IPS-20b (cell line): Measurements from ENCODE around the gene TMEM43.

ENCODE experiments used
- H3K27ac ChIP-seq: one replicate; pipeline ENCODE4 v1.5.1; 2013; ENCODE audit warnings: low read length
- H3K27me3 ChIP-seq: 2 replicates; pipeline ENCODE4 v1.6.1; 2013; ENCODE audit warnings: mild to moderate bottlenecking, low read length, inconsistent platforms; ENCODE audit not compliant: insufficient read depth
- H3K36me3 ChIP-seq: 2 replicates; pipeline ENCODE4 v1.6.1; 2013; ENCODE audit warnings: low read depth, mild to moderate bottlenecking, inconsistent platforms, low read length, moderate library complexity; ENCODE audit not compliant: insufficient read depth
- H3K4me1 ChIP-seq: 2 replicates; pipeline ENCODE4 v1.6.1; 2013; ENCODE audit warnings: mild to moderate bottlenecking, control low read depth, inconsistent platforms, low read length, moderate library complexity; ENCODE audit not compliant: insufficient read depth
- H3K4me3 ChIP-seq: 2 replicates; pipeline ENCODE4 v1.5.1; 2013; ENCODE audit warnings: mild to moderate bottlenecking, low read length, inconsistent platforms
- H3K9ac ChIP-seq: 2 replicates; pipeline ENCODE4 v1.6.1; 2013; ENCODE audit warnings: low read depth, mild to moderate bottlenecking, inconsistent platforms, low read length, moderate library complexity
- H3K9me3 ChIP-seq: 2 replicates; pipeline ENCODE4 v1.6.1; 2013; ENCODE audit warnings: mild to moderate bottlenecking, low read depth, low read length, inconsistent platforms; ENCODE audit not compliant: insufficient read depth

Gene TMEM43

DNA sequence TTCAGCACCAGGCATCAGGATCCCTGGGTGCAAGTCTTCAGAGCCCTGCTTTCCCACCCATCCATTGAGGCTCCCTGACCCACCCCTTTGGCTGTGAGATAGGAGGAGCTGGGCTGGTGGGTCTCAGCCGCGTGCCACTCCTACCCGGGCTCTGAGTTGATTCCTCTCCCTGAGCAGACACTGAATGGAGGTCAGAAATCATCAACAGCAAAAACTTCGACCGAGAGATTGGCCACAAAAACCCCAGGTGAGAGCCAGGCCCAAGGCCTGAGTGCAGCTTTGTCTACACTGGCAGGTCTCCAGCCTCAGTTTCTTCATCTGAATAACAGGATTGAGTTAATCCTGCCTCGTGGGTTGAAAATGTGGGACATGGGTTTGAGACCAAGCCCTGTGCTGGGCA lies 7.8 kb downstream of the TMEM43 start:
- peaks cover 83% of the 10 kb centered on the region for H3K36me3 ChIP-seq
- H3K27me3 ChIP-seq, result no peaks in the 10 kb centered on the region
- no peak overlapping the region for H3K27ac ChIP-seq
- no peaks in the 10 kb centered on the region for H3K4me1 ChIP-seq
- no peak overlapping the region for H3K4me3 ChIP-seq
- H3K9me3 ChIP-seq, result no peaks in the 10 kb centered on the region
- no peak overlapping the region for H3K9ac ChIP-seq

GRCh38 chr3:14133188-14133800 lies 8.4 kb downstream of the TMEM43 start:
- Histone ChIP-seq H3K9me3 (no peaks in the 10 kb centered on the region), H3K9ac (no peak overlapping the region), H3K27me3 (no peaks in the 10 kb centered on the region), H3K4me1 (no peaks in the 10 kb centered on the region), H3K4me3 (no peak overlapping the region), H3K36me3 (peaks cover 87% of the 10 kb centered on the region), H3K27ac (no peak overlapping the region)

DNA sequence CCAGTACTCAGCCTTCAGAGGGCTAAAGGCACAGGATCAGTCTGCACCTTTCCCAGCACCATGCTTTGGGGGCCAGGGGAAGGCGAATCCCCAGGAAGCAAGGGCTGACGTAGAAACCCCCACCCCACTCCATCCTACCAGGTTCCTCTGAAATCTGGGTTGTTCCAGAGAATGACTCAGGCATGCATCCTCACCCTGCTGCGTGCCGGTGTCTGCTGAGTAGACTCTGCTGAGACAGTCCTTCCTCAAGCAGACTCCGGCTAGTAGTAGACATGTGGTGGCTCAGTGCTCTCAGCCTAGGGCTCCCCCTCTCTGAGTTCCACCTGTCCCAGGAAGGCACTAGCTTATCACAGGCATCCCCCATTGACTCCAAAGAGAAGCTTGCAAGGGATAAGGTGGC lies 9.0 kb downstream of the TMEM43 start:
- Histone ChIP-seq H3K9me3 (no peaks in the 10 kb centered on the region), H3K27ac (no peak overlapping the region), H3K4me1 (no peaks in the 10 kb centered on the region), H3K36me3 (peaks cover 86% of the 10 kb centered on the region), H3K4me3 (no peak overlapping the region), H3K27me3 (no peaks in the 10 kb centered on the region), H3K9ac (no peak overlapping the region)

DNA sequence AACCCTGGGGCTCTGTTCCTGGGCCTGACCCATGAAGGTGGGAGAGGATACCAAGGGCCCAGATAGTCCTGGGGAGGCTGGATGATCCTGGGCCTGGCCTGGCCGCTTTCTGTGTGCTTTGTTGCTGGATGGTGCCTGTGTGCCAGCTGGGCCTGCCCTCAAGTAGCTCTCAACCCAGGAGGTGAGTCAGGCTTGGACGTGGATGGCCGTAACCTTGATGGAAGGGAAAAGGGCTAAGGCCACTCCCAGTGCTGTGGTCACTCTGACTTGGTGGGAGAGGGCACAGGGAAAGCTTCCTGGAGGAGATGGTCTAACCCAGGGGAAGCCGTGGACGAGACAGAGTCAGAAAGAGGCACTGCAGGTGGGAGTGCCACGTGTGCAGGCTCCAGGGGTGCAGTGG lies 9.4 kb downstream of the TMEM43 start:
- Histone ChIP-seq H3K4me3 (no peak overlapping the region), H3K27me3 (no peaks in the 10 kb centered on the region), H3K27ac (no peak overlapping the region), H3K9me3 (no peaks in the 10 kb centered on the region), H3K4me1 (no peaks in the 10 kb centered on the region), H3K9ac (no peak overlapping the region), H3K36me3 (peaks cover 88% of the 10 kb centered on the region)

DNA sequence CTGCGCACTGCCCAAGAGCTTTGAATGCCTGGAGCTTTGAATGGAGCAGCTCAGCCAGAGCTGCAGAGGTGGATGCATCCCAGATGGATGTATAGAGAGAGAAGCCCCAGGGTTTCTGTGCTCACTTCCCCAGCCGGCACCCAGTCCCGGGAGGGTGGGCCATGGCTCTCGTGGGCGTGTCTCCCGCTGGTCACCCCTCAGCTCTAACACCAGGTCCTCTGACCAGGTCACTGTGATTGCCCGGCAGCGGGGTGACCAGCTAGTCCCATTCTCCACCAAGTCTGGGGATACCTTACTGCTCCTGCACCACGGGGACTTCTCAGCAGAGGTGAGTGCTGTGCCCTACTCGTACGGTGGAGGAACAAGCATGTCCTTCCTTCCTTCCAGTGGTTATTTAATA lies 10.7 kb downstream of the TMEM43 start:
- no peaks in the 10 kb centered on the region for H3K27me3 ChIP-seq

DNA sequence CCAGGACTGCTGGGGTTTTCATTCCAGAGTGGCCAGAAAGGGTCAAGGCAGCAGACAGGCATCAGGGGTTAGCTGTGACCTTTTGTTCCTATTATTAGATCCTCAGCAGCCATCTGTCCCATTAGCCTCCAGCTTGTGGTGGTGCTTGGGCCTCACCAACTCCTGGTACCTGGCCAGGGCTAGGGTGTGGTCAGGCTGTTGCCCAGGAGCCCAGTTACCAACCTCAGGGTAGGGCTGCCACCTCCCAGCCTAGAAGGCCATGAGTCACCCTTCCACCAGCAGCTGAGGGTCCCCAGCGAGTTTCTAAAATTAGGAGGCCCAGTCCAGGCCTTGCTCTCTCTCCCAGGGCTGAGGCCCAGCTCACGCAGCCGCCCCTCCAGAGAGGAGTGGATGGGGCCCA lies 12.2 kb downstream of the TMEM43 start:
- no peak overlapping the region for H3K9ac ChIP-seq
- no peaks in the 10 kb centered on the region for H3K9me3 ChIP-seq
- H3K36me3 ChIP-seq, result peaks cover 80% of the 10 kb centered on the region
- no peak overlapping the region for H3K27ac ChIP-seq
- H3K4me3 ChIP-seq, result no peak overlapping the region
- H3K4me1 ChIP-seq, result no peaks in the 10 kb centered on the region
- no peaks in the 10 kb centered on the region for H3K27me3 ChIP-seq

More for the DNA sequence above, 10.7 kb downstream of the TMEM43 start:
- Histone ChIP-seq H3K9ac (no peak overlapping the region), H3K36me3 (peaks cover 89% of the 10 kb centered on the region), H3K9me3 (no peaks in the 10 kb centered on the region), H3K4me1 (no peaks in the 10 kb centered on the region), H3K4me3 (no peak overlapping the region), H3K27ac (no peak overlapping the region)

- Histone ChIP-seq H3K4me3 (no peak overlapping the region), H3K9ac (no peak overlapping the region), H3K27me3 (no peaks in the 10 kb centered on the region), H3K4me1 (peaks cover under 1% of the 10 kb centered on the region; the same call in 1 of the 2 replicates), H3K36me3 (peaks cover 78% of the 10 kb centered on the region), H3K9me3 (no peaks in the 10 kb centered on the region), H3K27ac (no peak overlapping the region)
Observed at GRCh38 chr3:14137445-14137844, 12.6 kb downstream of the TMEM43 start.

DNA sequence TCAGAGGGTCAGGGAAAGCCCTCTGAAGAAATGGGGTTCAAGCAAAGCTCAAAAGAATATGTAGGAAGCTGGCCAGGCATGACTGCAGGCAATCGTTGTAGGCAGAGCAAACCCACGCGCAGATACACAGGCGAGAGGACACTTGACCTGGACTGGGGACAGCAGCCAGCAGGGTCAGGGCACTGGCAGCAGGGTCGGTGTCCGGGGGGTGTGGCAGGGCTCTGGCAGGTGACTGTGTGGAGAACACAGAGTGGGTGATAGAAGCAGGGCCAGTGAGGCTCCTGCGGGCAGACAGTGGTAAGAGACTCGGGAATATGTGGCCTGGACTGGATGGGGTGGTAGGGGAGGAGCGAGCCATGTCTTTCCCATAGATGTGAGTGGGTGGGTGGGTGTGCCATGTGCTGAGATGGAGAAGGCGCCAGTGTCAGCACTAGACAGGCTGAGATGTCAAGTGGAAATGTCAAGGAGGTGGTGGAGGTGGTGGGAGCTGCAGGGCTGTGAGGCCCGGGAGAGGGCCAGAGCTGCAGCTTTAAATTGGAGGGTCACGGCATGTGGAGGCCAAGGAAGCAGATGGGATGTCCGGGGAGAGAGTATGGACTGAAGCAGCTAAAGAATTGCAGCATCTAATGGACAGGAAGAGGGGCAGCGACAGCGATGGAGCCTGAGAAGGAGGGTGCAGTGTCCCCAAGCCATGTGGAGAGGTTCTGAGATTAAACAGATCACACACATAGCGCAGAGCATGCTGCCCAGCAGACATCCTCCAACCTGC lies 13.4 kb downstream of the TMEM43 start:
- no peaks in the 10 kb centered on the region for H3K27me3 ChIP-seq
- peaks cover 2% of the 10 kb centered on the region; the same call in 1 of the 2 replicates for H3K4me1 ChIP-seq
- H3K27ac ChIP-seq, result no peak overlapping the region
- H3K36me3 ChIP-seq, result peaks cover 70% of the 10 kb centered on the region
- no peaks in the 10 kb centered on the region for H3K9me3 ChIP-seq
- H3K4me3 ChIP-seq, result no peak overlapping the region
- H3K9ac ChIP-seq, result no peak overlapping the region

DNA sequence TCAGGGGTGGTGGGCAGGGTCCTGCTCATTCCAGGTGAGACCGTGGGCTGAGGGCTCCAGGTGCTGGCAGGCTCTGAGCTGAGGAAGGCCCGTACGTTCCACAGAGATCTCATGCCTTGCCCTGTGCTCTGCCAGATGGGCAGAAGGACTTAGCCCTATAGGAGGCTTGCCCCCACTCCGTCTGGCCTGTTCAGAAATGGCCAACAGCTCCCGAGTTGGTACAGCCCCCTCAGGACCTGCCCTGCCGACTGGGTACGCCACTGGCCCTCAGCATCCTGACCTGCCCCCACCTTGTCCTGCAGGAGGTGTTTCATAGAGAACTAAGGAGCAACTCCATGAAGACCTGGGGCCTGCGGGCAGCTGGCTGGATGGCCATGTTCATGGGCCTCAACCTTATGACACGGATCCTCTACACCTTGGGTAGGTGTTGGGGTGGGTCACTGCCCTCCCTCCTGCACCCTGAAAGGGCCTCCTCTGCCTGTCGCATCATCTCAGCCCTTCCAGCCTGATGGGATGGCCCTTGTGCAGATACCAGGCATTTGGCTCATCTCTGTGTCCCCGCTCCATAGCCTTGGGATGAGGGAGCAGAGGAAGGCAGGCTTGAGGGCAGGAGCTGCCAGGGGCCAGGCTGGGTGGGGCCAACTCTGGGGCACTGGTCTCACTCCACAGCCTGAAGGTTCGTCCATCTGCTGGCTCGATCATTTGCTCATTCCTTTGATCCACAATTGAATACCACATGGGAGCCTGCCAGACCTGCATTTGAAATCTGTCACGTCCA lies 14.2 kb downstream of the TMEM43 start:
- Histone ChIP-seq H3K27me3 (no peaks in the 10 kb centered on the region), H3K9ac (no peak overlapping the region), H3K36me3 (peaks cover 62% of the 10 kb centered on the region), H3K4me3 (no peak overlapping the region), H3K4me1 (peaks cover 2% of the 10 kb centered on the region; the same call in 1 of the 2 replicates), H3K9me3 (no peaks in the 10 kb centered on the region), H3K27ac (no peak overlapping the region)

GRCh38 chr3:14139771-14140170 lies 14.9 kb downstream of the TMEM43 start:
- no peak overlapping the region for H3K9ac ChIP-seq
- peaks cover 4% of the 10 kb centered on the region; the same call in 1 of the 2 replicates for H3K4me1 ChIP-seq
- no peak overlapping the region for H3K27ac ChIP-seq
- H3K36me3 ChIP-seq, result peaks cover 55% of the 10 kb centered on the region
- no peak overlapping the region for H3K4me3 ChIP-seq
- no peaks in the 10 kb centered on the region for H3K27me3 ChIP-seq
- H3K9me3 ChIP-seq, result no peaks in the 10 kb centered on the region

GRCh38 chr3:14140668-14141067 lies 15.8 kb downstream of the TMEM43 start:
- H3K27me3 ChIP-seq, result no peaks in the 10 kb centered on the region
- H3K4me1 ChIP-seq, result peaks cover 5% of the 10 kb centered on the region; the same call in 1 of the 2 replicates
- H3K9me3 ChIP-seq, result no peaks in the 10 kb centered on the region
- H3K36me3 ChIP-seq, result peaks cover 51% of the 10 kb centered on the region
- H3K27ac ChIP-seq, result no peak overlapping the region
- H3K9ac ChIP-seq, result no peak overlapping the region
- H3K4me3 ChIP-seq, result no peak overlapping the region
